ENCODE measurements around the gene MARCHF3. TPM values are rescaled to one million over a fixed set of nuclear protein-coding genes. Genes with fewer than 3 reads are reported as not detected.

Gene MARCHF3
- total RNA-seq, 1 experiment from 2014 or later = 16.1 TPM

GRCh38 chr5:126872561-126873354, 157.6 kb downstream of the MARCHF3 start:
- Mint-ChIP-seq H3K4me1 (ENCODE audit: low read depth, unreplicated experiment) (no peaks in the 10 kb centered on the region), H3K4me3 (ENCODE audit: low read depth, unreplicated experiment) (no peak overlapping the region), H3K9me3 (ENCODE audit: low read depth, unreplicated experiment) (no peaks in the 10 kb centered on the region), H3K27me3 (ENCODE audit: unreplicated experiment) (no peaks in the 10 kb centered on the region), H3K27ac (ENCODE audit: unreplicated experiment) (no peak overlapping the region), H3K36me3 (ENCODE audit: insufficient read depth, unreplicated experiment) (peaks cover 11% of the 10 kb centered on the region)
- DNase-seq = no peak
- TF ChIP-seq CTCF (IDR thresholded peaks at IDR 0.05; ENCODE audit: unreplicated experiment) = no peak
- CTCF ChIA-PET = no interaction called here
- no TSS peak for BruUV-seq (replicated peaks)
- intact Hi-C loops (cut with micrococcal nuclease; ENCODE audit: unreplicated experiment) = no loop called here

- BruUV-seq (replicated peaks) = no TSS peak
- CTCF ChIA-PET = no interaction called here
- H3K4me1 Mint-ChIP-seq (ENCODE audit: low read depth, unreplicated experiment) = no peaks in the 10 kb centered on the region
- DNase-seq = no peak
- no peak for TF ChIP-seq CTCF (IDR thresholded peaks at IDR 0.05; ENCODE audit: unreplicated experiment)
- H3K9me3 Mint-ChIP-seq (ENCODE audit: low read depth, unreplicated experiment) = no peaks in the 10 kb centered on the region
- peaks cover 5% of the 10 kb centered on the region for H3K36me3 Mint-ChIP-seq (ENCODE audit: insufficient read depth, unreplicated experiment)
- intact Hi-C loops (cut with micrococcal nuclease; ENCODE audit: unreplicated experiment) = no loop called here
- H3K27me3 Mint-ChIP-seq (ENCODE audit: unreplicated experiment) = no peaks in the 10 kb centered on the region
- H3K4me3 Mint-ChIP-seq (ENCODE audit: low read depth, unreplicated experiment) = no peak overlapping the region
- H3K27ac Mint-ChIP-seq (ENCODE audit: unreplicated experiment) = no peak overlapping the region
These were observed 158.9 kb downstream of the MARCHF3 start for GRCh38 chr5:126871441-126871840.

- no peak overlapping the region for H3K4me3 Mint-ChIP-seq (ENCODE audit: low read depth, unreplicated experiment)
- intact Hi-C loops (cut with micrococcal nuclease; ENCODE audit: unreplicated experiment) = no loop called here
These were observed 161.3 kb downstream of the MARCHF3 start for GRCh38 chr5:126869005-126869451.

GRCh38 chr5:126868338-126869004, 161.9 kb downstream of the MARCHF3 start:
- no peak overlapping the region for H3K4me3 Mint-ChIP-seq (ENCODE audit: low read depth, unreplicated experiment)
- no peak overlapping the region for H3K27ac Mint-ChIP-seq (ENCODE audit: unreplicated experiment)
- no peaks in the 10 kb centered on the region for H3K4me1 Mint-ChIP-seq (ENCODE audit: low read depth, unreplicated experiment)
- H3K9me3 Mint-ChIP-seq (ENCODE audit: low read depth, unreplicated experiment) = no peaks in the 10 kb centered on the region
- peaks cover 5% of the 10 kb centered on the region for H3K36me3 Mint-ChIP-seq (ENCODE audit: insufficient read depth, unreplicated experiment)
- no peak for TF ChIP-seq CTCF (IDR thresholded peaks at IDR 0.05; ENCODE audit: unreplicated experiment)
- no peaks in the 10 kb centered on the region for H3K27me3 Mint-ChIP-seq (ENCODE audit: unreplicated experiment)
- no peak for DNase-seq
- CTCF ChIA-PET = interaction anchor here (0.6 kb wide), 1 partner anchor 166 kb away, joined by 3 read pairs; no protein-coding TSS in a partner anchor
- intact Hi-C loops (cut with micrococcal nuclease; ENCODE audit: unreplicated experiment) = no loop called here
- BruUV-seq (replicated peaks) = no TSS peak

More at GRCh38 chr5:126869005-126869451, 161.3 kb downstream of the MARCHF3 start:
- no peaks in the 10 kb centered on the region for H3K27me3 Mint-ChIP-seq (ENCODE audit: unreplicated experiment)
- no peak for TF ChIP-seq CTCF (IDR thresholded peaks at IDR 0.05; ENCODE audit: unreplicated experiment)
- peaks cover 5% of the 10 kb centered on the region for H3K36me3 Mint-ChIP-seq (ENCODE audit: insufficient read depth, unreplicated experiment)
- H3K27ac Mint-ChIP-seq (ENCODE audit: unreplicated experiment) = no peak overlapping the region
- CTCF ChIA-PET = interaction anchor here (0.6 kb wide), 1 partner anchor 167 kb away, joined by 3 read pairs; no protein-coding TSS in a partner anchor
- H3K9me3 Mint-ChIP-seq (ENCODE audit: low read depth, unreplicated experiment) = no peaks in the 10 kb centered on the region
- BruUV-seq (replicated peaks) = no TSS peak
- DNase-seq = no peak
- no peaks in the 10 kb centered on the region for H3K4me1 Mint-ChIP-seq (ENCODE audit: low read depth, unreplicated experiment)

Data from Calu3 (cell line).